H1 (cell line): ENCODE results near the gene PBX1. TPM values are rescaled to one million over a fixed set of nuclear protein-coding genes. Genes with fewer than 3 reads are reported as not detected.

Source experiments
- CTCF ChIA-PET: fragments of 300-600 bp; sonication (Branson Sonifier 250); formaldehyde crosslinking; loops from one replicate; lab custom pipeline; 2021; ENCODE audit not compliant: partially characterized antibody; lab: Charles Lee
- POLR2A ChIA-PET: fragments of 300-600 bp; sonication (Branson Sonifier 250); formaldehyde crosslinking; loops from one replicate; lab custom pipeline; 2021; ENCODE audit warnings: inconsistent platforms; ENCODE audit not compliant: partially characterized antibody; lab: Charles Lee
- DNase-seq, 2 experiments: peaks; one replicate each; pipeline versions ENCODE4 v3.0.0 to v3.0.0-alpha.2; 2010 to 2022; ENCODE audit warnings: low spot score in 2 of 2, low read depth in 1 of 2, mixed read lengths in 1 of 2
- FAIRE-seq: peaks from 2 replicates; lab custom pipeline; 2011; peaks lifted over from hg19 to GRCh38; lab: Jason Lieb, UNC
- H2AFZ ChIP-seq: 2 replicates; pipeline ENCODE4 v1.8.1; 2012; ENCODE audit warnings: low read length, inconsistent platforms
- H2AK5ac ChIP-seq: 2 replicates; pipeline ENCODE4 v1.6.1; 2013; ENCODE audit warnings: low read depth, low read length
- H2BK120ac ChIP-seq: replicated peaks from 2 replicates; pipeline ENCODE3; 2013; ENCODE audit warnings: low read depth, low read length, inconsistent platforms
- H2BK12ac ChIP-seq: 2 replicates; pipeline ENCODE4 v1.6.1; 2013; ENCODE audit warnings: low read depth, low read length
- H2BK15ac ChIP-seq: 2 replicates; pipeline ENCODE4 v1.6.1; 2013; ENCODE audit warnings: low read length
- H2BK20ac ChIP-seq: 2 replicates; pipeline ENCODE4 v1.6.1; 2013; ENCODE audit warnings: low read length
- H2BK5ac ChIP-seq: 2 replicates; pipeline ENCODE4 v1.6.1; 2013; ENCODE audit warnings: low read depth, low read length
- H3K14ac ChIP-seq: 2 replicates; pipeline ENCODE4 v1.6.1; 2013; ENCODE audit warnings: inconsistent platforms; ENCODE audit not compliant: insufficient read length
- H3K18ac ChIP-seq: 2 replicates; pipeline ENCODE4 v1.6.1; 2013; ENCODE audit warnings: low read length; ENCODE audit errors: extremely low read depth
- H3K23ac ChIP-seq: 2 replicates; pipeline ENCODE4 v1.6.1; 2013; ENCODE audit warnings: inconsistent platforms; ENCODE audit not compliant: insufficient read length
- H3K23me2 ChIP-seq: 2 replicates; pipeline ENCODE4 v1.6.1; 2013; ENCODE audit warnings: low read depth, low read length
- H3K27ac ChIP-seq: 2 replicates; pipeline ENCODE4 v1.6.1; 2011; ENCODE audit warnings: low read depth, low read length, inconsistent platforms
- H3K27me3 ChIP-seq, 4 experiments: replicated peaks in 1 of 4; 1 replicate in 1 of 4; 2 replicates in 3 of 4; pipeline versions ENCODE4 v1.6.1 to v1.8.1; 2011 to 2013; ENCODE audit warnings: low read length in 3 of 4, mild to moderate bottlenecking in 3 of 4, inconsistent platforms in 2 of 4, mixed read lengths in 2 of 4, moderate library complexity in 1 of 4; ENCODE audit not compliant: control insufficient read depth in 3 of 4, insufficient read depth in 3 of 4; ENCODE audit errors: extremely low read depth in 1 of 4
- H3K36me3 ChIP-seq, 4 experiments: 2 replicates each; pipeline versions ENCODE4 v1.6.1 to v1.8.1; 2011 to 2013; ENCODE audit warnings: mild to moderate bottlenecking in 4 of 4, low read length in 3 of 4, moderate library complexity in 2 of 4, control low read depth in 1 of 4, inconsistent platforms in 1 of 4; ENCODE audit not compliant: insufficient read depth in 4 of 4, control insufficient read depth in 2 of 4
- H3K4ac ChIP-seq: replicated peaks from 2 replicates; pipeline ENCODE3; 2013; ENCODE audit warnings: low read length, low read depth, mixed read lengths, inconsistent platforms; ENCODE audit not compliant: insufficient read length
- H3K4me1 ChIP-seq, 4 experiments: replicated peaks in 1 of 4; 1 replicate in 1 of 4; 2 replicates in 3 of 4; pipeline versions ENCODE4 v1.6.1 to v1.8.1; 2011 to 2013; ENCODE audit warnings: low read length in 3 of 4, inconsistent platforms in 2 of 4, mixed read lengths in 1 of 4; ENCODE audit not compliant: insufficient read depth in 4 of 4, control insufficient read depth in 3 of 4
- H3K4me2 ChIP-seq, 2 experiments: 2 replicates each; pipeline versions ENCODE4 v1.6.1 to v1.8.1; 2011 to 2013; ENCODE audit warnings: low read depth in 2 of 2, low read length in 2 of 2, control low read depth in 1 of 2, inconsistent platforms in 1 of 2, mild to moderate bottlenecking in 1 of 2; ENCODE audit not compliant: insufficient read depth in 1 of 2
- H3K4me3 ChIP-seq, 4 experiments: fragments of 200-600, 300-600 bp in 1 of 4; sonication (generic), shearing (Covaris generic), sonication (Bioruptor Twin) in 1 of 4; 2 replicates each; pipeline versions ENCODE4 v1.5.1 to v1.8.1; 2011 to 2016; ENCODE audit warnings: low read length in 4 of 4, low read depth in 3 of 4, control low read depth in 2 of 4, inconsistent platforms in 2 of 4, mild to moderate bottlenecking in 2 of 4, mixed read lengths in 1 of 4, moderate library complexity in 1 of 4; ENCODE audit not compliant: insufficient read depth in 2 of 4; ENCODE audit errors: extremely low read depth in 1 of 4
- H3K56ac ChIP-seq: replicated peaks from 2 replicates; pipeline ENCODE3; 2013; ENCODE audit warnings: low read depth, mild to moderate bottlenecking, mixed read lengths, low read length, inconsistent platforms; ENCODE audit not compliant: insufficient read length
- H3K79me1 ChIP-seq: 2 replicates; pipeline ENCODE4 v1.6.1; 2013; ENCODE audit warnings: low read depth, low read length, control low read depth
- H3K79me2 ChIP-seq, 2 experiments: 2 replicates each; pipeline versions ENCODE4 v1.6.1 to v1.8.1; 2012 to 2013; ENCODE audit warnings: low read length in 2 of 2, mild to moderate bottlenecking in 2 of 2, inconsistent platforms in 1 of 2; ENCODE audit not compliant: insufficient read depth in 2 of 2, control insufficient read depth in 1 of 2
- H3K9ac ChIP-seq, 4 experiments: replicated peaks in 1 of 4; 1 replicate in 1 of 4; 2 replicates in 3 of 4; pipeline versions ENCODE4 v1.6.1 to v1.8.1; 2011 to 2013; ENCODE audit warnings: low read depth in 3 of 4, low read length in 3 of 4, control low read depth in 2 of 4, mild to moderate bottlenecking in 2 of 4, moderate library complexity in 2 of 4, inconsistent platforms in 1 of 4; ENCODE audit errors: extremely low read depth in 1 of 4
- H3K9me3 ChIP-seq, 2 experiments: 2 replicates each; pipeline versions ENCODE4 v1.6.1 to v1.8.1; 2012 to 2013; ENCODE audit warnings: mild to moderate bottlenecking in 2 of 2, moderate library complexity in 2 of 2, control low read depth in 1 of 2, inconsistent platforms in 1 of 2, low read depth in 1 of 2, low read length in 1 of 2, mixed read lengths in 1 of 2; ENCODE audit not compliant: insufficient read depth in 2 of 2
- H4K20me1 ChIP-seq, 2 experiments: replicated peaks in 1 of 2; 2 replicates each; pipeline versions ENCODE3 to v1.8.1; 2011 to 2013; ENCODE audit warnings: inconsistent platforms in 2 of 2, low read length in 2 of 2, mild to moderate bottlenecking in 1 of 2; ENCODE audit not compliant: insufficient read depth in 2 of 2, control insufficient read depth in 1 of 2
- H4K5ac ChIP-seq: 2 replicates; pipeline ENCODE4 v1.6.1; 2013; ENCODE audit warnings: low read length, low read depth, mixed read lengths, inconsistent platforms; ENCODE audit not compliant: insufficient read length
- H4K8ac ChIP-seq: 2 replicates; pipeline ENCODE4 v1.8.0; 2013; ENCODE audit warnings: mild to moderate bottlenecking, moderate library complexity, low read length, inconsistent platforms; ENCODE audit not compliant: insufficient read depth; ENCODE audit errors: extremely low read depth
- H4K91ac ChIP-seq: replicated peaks from 2 replicates; pipeline ENCODE3; 2013; ENCODE audit warnings: low read length, mixed read lengths, inconsistent platforms; ENCODE audit not compliant: insufficient read length
- BCL11A ChIP-seq, 2 experiments: IDR thresholded peaks; one replicate each; pipeline ENCODE4 v1.6.1; 2011; ENCODE audit warnings: low read depth in 2 of 2, low read length in 2 of 2, mild to moderate bottlenecking in 2 of 2
- BRCA1 ChIP-seq: IDR thresholded peaks from 2 replicates; pipeline ENCODE4 v1.6.1; 2012; ENCODE audit warnings: low read depth, low read length, improper control_type of control experiment
- CTBP2 ChIP-seq: IDR thresholded peaks from 2 replicates; pipeline ENCODE4 v1.7.0; 2011; ENCODE audit warnings: borderline replicate concordance, mild to moderate bottlenecking, moderate library complexity, mixed read lengths, low read length; ENCODE audit not compliant: insufficient read depth, insufficient read length
- HDAC6 ChIP-seq: IDR thresholded peaks from one replicate; pipeline ENCODE4 v1.7.1; 2012; ENCODE audit warnings: low read depth, mild to moderate bottlenecking, inconsistent platforms, low read length, moderate library complexity
- KDM1A ChIP-seq: fragments of 200-600, 300-600 bp; sonication (generic); IDR thresholded peaks from 2 replicates; pipeline ENCODE4 v1.7.1; 2016; ENCODE audit warnings: mild to moderate bottlenecking, low read length, borderline replicate concordance
- KDM4A ChIP-seq: IDR thresholded peaks from one replicate; pipeline ENCODE4 v1.7.1; 2012; ENCODE audit warnings: low read depth, mild to moderate bottlenecking, moderate library complexity, low read length, inconsistent platforms; ENCODE audit not compliant: severe bottlenecking
- KDM5A ChIP-seq: fragments of 200-600 bp; IDR thresholded peaks from 2 replicates; pipeline ENCODE4 v1.7.1; 2012; ENCODE audit warnings: mild to moderate bottlenecking, low read length, inconsistent platforms, mixed read lengths
- PHF8 ChIP-seq: fragments of 200-600 bp; sonication (generic); conservative IDR thresholded peaks from 2 replicates; pipeline ENCODE4 v1.7.1; 2012; ENCODE audit warnings: low read depth, mild to moderate bottlenecking, inconsistent platforms, low read length, moderate library complexity
- RAD21 ChIP-seq, 2 experiments: IDR thresholded peaks in 1 of 2; conservative IDR thresholded peaks in 1 of 2; 2 replicates each; pipeline ENCODE4 v1.6.1; 2011; ENCODE audit warnings: low read depth in 2 of 2, low read length in 2 of 2, improper control_type of control experiment in 1 of 2, inconsistent platforms in 1 of 2, mild to moderate bottlenecking in 1 of 2, moderate library complexity in 1 of 2
- SAP30 ChIP-seq: fragments of 300-600 bp; sonication (generic); IDR thresholded peaks from 2 replicates; pipeline ENCODE4 v1.7.1; 2012; ENCODE audit warnings: low read length, moderate library complexity, mild to moderate bottlenecking, inconsistent platforms; ENCODE audit not compliant: insufficient read depth, insufficient replicate concordance
- WGBS, 2 experiments: shearing (Covaris generic) in 1 of 2; methylation state at CpG; one replicate each; pipeline versions ENCODE4 v1.1.6 to v1.1.7; 2013 to 2015; ENCODE audit warnings: low lambda C conversion rate in 2 of 2, mixed read lengths in 2 of 2, inconsistent platforms in 1 of 2, low coverage in 1 of 2, missing lambda C conversion rate in 1 of 2; ENCODE audit not compliant: insufficient replicate concordance in 2 of 2, insufficient coverage in 1 of 2, insufficient read length in 1 of 2; ENCODE audit errors: extremely low coverage in 1 of 2, missing lambda C conversion rate in 1 of 2; 5-methylcytosine and 5-hydroxymethylcytosine counted together
- polyA plus RNA-seq, 7 experiments: library from polyadenylated mRNA; depleted of rRNA in 3 of 7; stranded (reverse) in 5 of 7; unstranded in 2 of 7; fragments of >200 nt in 5 of 7; fragments of 200-250 nt in 2 of 7; gene quantifications; 1 replicate in 5 of 7; 2 replicates in 1 of 7; 4 replicates in 1 of 7; pipeline versions ENCODE4 v1.2.1 to v1.2.3, GENCODE V29; 2011 to 2013; ENCODE audit warnings: missing spikeins in 2 of 7, mixed read lengths in 2 of 7
- total RNA-seq: library from RNA; stranded (reverse); fragmentation: NEBNext Ultra II Directional; extraction: Animal tissue kit (Norgen Biotek cat#: 25700); gene quantifications from 2 replicates; pipeline ENCODE4 v1.2.1, GENCODE V29; 2021

PBX1 gene
- total and polyA plus RNA-seq, 2 of the 8 experiments (the other 6 are each of a cell fraction or from before 2014, with no cell fraction given): 87.4 to 124 TPM

- TF ChIP-seq SAP30 (no peak), KDM5A (no peak), RAD21 (IDR thresholded peaks at IDR 0.05 in 1 of 2, conservative IDR thresholded peaks at IDR 0.05 in 1 of 2; ENCODE audit: low read depth in 2 of 2, low read length in 2 of 2) (no peak), CTBP2 (no peak), BRCA1 (no peak), KDM4A (no peak), HDAC6 (no peak), KDM1A (no peak), BCL11A (IDR thresholded peaks at IDR 0.05; ENCODE audit: low read depth in 2 of 2, low read length in 2 of 2) (no peak), PHF8 (no peak)
- H3K79me2 ChIP-seq: no peaks in the 10 kb centered on the region
- H3K9ac ChIP-seq: no peak overlapping the region
- peaks cover 0 to 2% of the 10 kb centered on the region in 2 experiments for H4K20me1 ChIP-seq
- H3K4me3 ChIP-seq: no peak overlapping the region
- ChIA-PET POLR2A (no interaction called here), CTCF (interaction anchor here (0.6 to 1.3 kb wide), 5 partner anchors 16 to 1318 kb away, joined by 3 read pairs; no protein-coding TSS in a partner anchor)
- H3K79me1 ChIP-seq: no peaks in the 10 kb centered on the region
- no peak overlapping the region for H3K23ac ChIP-seq
- no peak overlapping the region for H2BK120ac ChIP-seq
- no peak overlapping the region for H4K91ac ChIP-seq
- H3K36me3 ChIP-seq: peaks cover 0 to 4% (median 0%) of the 10 kb centered on the region in 4 experiments; a peak in 1 of 8 replicates
- H3K27ac ChIP-seq: no peak overlapping the region
- no peak overlapping the region for H2BK20ac ChIP-seq
- 68% methylated on average over 2 of the region's 2 CpGs; no CpG with 5 or more reads in 1 of the 2 experiments for WGBS, 2 experiments
- H3K4me1 ChIP-seq: peaks cover 0 to 4% (median 0%) of the 10 kb centered on the region in 4 experiments; a peak in 2 of 7 replicates
- no peak overlapping the region for H4K5ac ChIP-seq
- no peak overlapping the region for H3K18ac ChIP-seq
- DNase-seq (peak in 1 of 2 experiments; percentile 20), FAIRE-seq (no peak)
- H2BK15ac ChIP-seq: no peak overlapping the region
- H4K8ac ChIP-seq: no peak overlapping the region
- H3K4me2 ChIP-seq: no peak overlapping the region
- H2AFZ ChIP-seq: no peak overlapping the region
- no peak overlapping the region for H2BK5ac ChIP-seq
- no peak overlapping the region for H3K4ac ChIP-seq
- H2AK5ac ChIP-seq: no peak overlapping the region
- H3K9me3 ChIP-seq: no peaks in the 10 kb centered on the region
- no peak overlapping the region for H3K14ac ChIP-seq
- H2BK12ac ChIP-seq: no peak overlapping the region
- no peaks in the 10 kb centered on the region for H3K23me2 ChIP-seq
- H3K56ac ChIP-seq: no peak overlapping the region
- no peaks in the 10 kb centered on the region for H3K27me3 ChIP-seq
Measured at GRCh38 chr1:164853146-164853545, 294.2 kb downstream of the PBX1 start.
